ENCODE data around the gene SNRNP35. TPM values are rescaled to one million over a fixed set of nuclear protein-coding genes. Genes with fewer than 3 reads are reported as not detected.

Gene SNRNP35
- total RNA-seq, 1 experiment from 2014 or later, result 20.6 TPM

- no peaks in the 10 kb centered on the region for H3K9me3 ChIP-seq (ENCODE audit: low read depth, low read length, poor library complexity, severe bottlenecking)
- no peaks in the 10 kb centered on the region for H3K36me3 ChIP-seq (ENCODE audit: insufficient read depth, low read length, poor library complexity, severe bottlenecking)
- TF ChIP-seq EZH2 (IDR thresholded peaks at IDR 0.05; ENCODE audit: borderline replicate concordance, low read depth, low read length, poor library complexity, severe bottlenecking) (no peak), CTCF (conservative IDR thresholded peaks at IDR 0.05; ENCODE audit: low read depth, low read length) (no peak)
- DNase-seq (ENCODE audit: low spot score), result no peak
- POLR2A ChIA-PET (ENCODE audit: low non-redundant PET), result no interaction called here
- no peaks in the 10 kb centered on the region for H3K4me1 ChIP-seq (ENCODE audit: insufficient read depth, low read length, poor library complexity, severe bottlenecking)
- H3K27me3 ChIP-seq (replicated peaks; ENCODE audit: insufficient read depth, low read depth, low read length, poor library complexity), result no peaks in the 10 kb centered on the region
- H3K4me3 ChIP-seq (ENCODE audit: low read depth, low read length, poor library complexity, severe bottlenecking), result no peak overlapping the region
- BruUV-seq (replicated peaks), result no TSS peak
- intact Hi-C loops (cut with micrococcal nuclease; ENCODE audit: unreplicated experiment), result no loop called here
- CTCF ChIA-PET, result no interaction called here
- H3K27ac ChIP-seq (ENCODE audit: low read depth, low read length, poor library complexity, severe bottlenecking), result no peak overlapping the region
These were observed 41.4 kb downstream of the SNRNP35 start for GRCh38 chr12:123499332-123499731.

- Histone ChIP-seq H3K4me1 (ENCODE audit: insufficient read depth, low read length, poor library complexity, severe bottlenecking) (no peaks in the 10 kb centered on the region), H3K27me3 (replicated peaks; ENCODE audit: insufficient read depth, low read depth, low read length, poor library complexity) (no peaks in the 10 kb centered on the region), H3K36me3 (ENCODE audit: insufficient read depth, low read length, poor library complexity, severe bottlenecking) (no peaks in the 10 kb centered on the region), H3K9me3 (ENCODE audit: low read depth, low read length, poor library complexity, severe bottlenecking) (no peaks in the 10 kb centered on the region), H3K4me3 (ENCODE audit: low read depth, low read length, poor library complexity, severe bottlenecking) (no peak overlapping the region), H3K27ac (ENCODE audit: low read depth, low read length, poor library complexity, severe bottlenecking) (no peak overlapping the region)
- TF ChIP-seq EZH2 (IDR thresholded peaks at IDR 0.05; ENCODE audit: borderline replicate concordance, low read depth, low read length, poor library complexity, severe bottlenecking), result no peak
- TF ChIP-seq CTCF (conservative IDR thresholded peaks at IDR 0.05; ENCODE audit: low read depth, low read length), result no peak
- no peak for DNase-seq (ENCODE audit: low spot score)
- POLR2A ChIA-PET (ENCODE audit: low non-redundant PET), result interaction anchor here (0.7 kb wide), 1 partner anchor 19 kb away, joined by 6 read pairs; no protein-coding TSS in a partner anchor
- intact Hi-C loops (cut with micrococcal nuclease; ENCODE audit: unreplicated experiment), result no loop called here
- CTCF ChIA-PET, result no interaction called here
- BruUV-seq (replicated peaks), result no TSS peak
These were observed 44.3 kb downstream of the SNRNP35 start for GRCh38 chr12:123502163-123502704.

GRCh38 chr12:123506059-123506842, 48.3 kb downstream of the SNRNP35 start:
- ChIA-PET POLR2A (ENCODE audit: low non-redundant PET) (no interaction called here), CTCF (no interaction called here)
- H3K27me3 ChIP-seq (replicated peaks; ENCODE audit: insufficient read depth, low read depth, low read length, poor library complexity), result no peaks in the 10 kb centered on the region
- no peak overlapping the region for H3K4me3 ChIP-seq (ENCODE audit: low read depth, low read length, poor library complexity, severe bottlenecking)
- no peak overlapping the region for H3K27ac ChIP-seq (ENCODE audit: low read depth, low read length, poor library complexity, severe bottlenecking)
- H3K36me3 ChIP-seq (ENCODE audit: insufficient read depth, low read length, poor library complexity, severe bottlenecking), result peaks cover 3% of the 10 kb centered on the region
- H3K9me3 ChIP-seq (ENCODE audit: low read depth, low read length, poor library complexity, severe bottlenecking), result no peaks in the 10 kb centered on the region
- intact Hi-C loops (cut with micrococcal nuclease; ENCODE audit: unreplicated experiment), result no loop called here
- BruUV-seq (replicated peaks), result no TSS peak
- no peaks in the 10 kb centered on the region for H3K4me1 ChIP-seq (ENCODE audit: insufficient read depth, low read length, poor library complexity, severe bottlenecking)
- TF ChIP-seq EZH2 (IDR thresholded peaks at IDR 0.05; ENCODE audit: borderline replicate concordance, low read depth, low read length, poor library complexity, severe bottlenecking), result no peak
- no peak for TF ChIP-seq CTCF (conservative IDR thresholded peaks at IDR 0.05; ENCODE audit: low read depth, low read length)
- no peak for DNase-seq (ENCODE audit: low spot score)

All from A673 (cell line).